Measurements from ENCODE around the gene VWA3B.
"Not testable (repeated sequence)": the region's sequence is repeated elsewhere in the genome, so short reads cannot be mapped to it uniquely, and the experiment has no call there.

Gene VWA3B

GRCh38 chr2:98128556-98129109, 41.7 kb downstream of the VWA3B start:
- no peak overlapping the region for H3K4me3 ChIP-seq (replicated peaks in 1 of 2; ENCODE audit: low read depth in 2 of 2, low read length in 2 of 2)
- no peak for TF ChIP-seq CTCF (IDR thresholded peaks at IDR 0.05; ENCODE audit: low read depth, low read length)
- no peak for DNase-seq (ENCODE audit: low read depth in 2 of 2)

GRCh38 chr2:98130073-98130472, 43.1 kb downstream of the VWA3B start:
- not testable (repeated sequence) for DNase-seq (ENCODE audit: low read depth in 2 of 2); H3K4me3 ChIP-seq (replicated peaks in 1 of 2; ENCODE audit: low read depth in 2 of 2, low read length in 2 of 2)

- H3K4me3 ChIP-seq (replicated peaks in 1 of 2; ENCODE audit: low read depth in 2 of 2, low read length in 2 of 2), result no peak overlapping the region
- no peak for TF ChIP-seq CTCF (IDR thresholded peaks at IDR 0.05; ENCODE audit: low read depth, low read length)
These were observed 47.4 kb downstream of the VWA3B start for GRCh38 chr2:98134172-98135005.

GRCh38 chr2:98137196-98137595, 50.2 kb downstream of the VWA3B start:
- no peak for DNase-seq (ENCODE audit: low read depth in 2 of 2)
- no peak for TF ChIP-seq CTCF (IDR thresholded peaks at IDR 0.05; ENCODE audit: low read depth, low read length)
- H3K4me3 ChIP-seq (replicated peaks in 1 of 2; ENCODE audit: low read depth in 2 of 2, low read length in 2 of 2), result no peak overlapping the region

More at GRCh38 chr2:98134172-98135005, 47.4 kb downstream of the VWA3B start:
- DNase-seq (ENCODE audit: low read depth in 2 of 2), result peak; percentile 7 to 60

- not testable (repeated sequence) for H3K4me3 ChIP-seq (replicated peaks in 1 of 2; ENCODE audit: low read depth in 2 of 2, low read length in 2 of 2); DNase-seq (ENCODE audit: low read depth in 2 of 2)
These were observed 52.0 kb downstream of the VWA3B start for GRCh38 chr2:98138978-98139377.

GRCh38 chr2:98140210-98140609, 53.2 kb downstream of the VWA3B start:
- no peak overlapping the region for H3K4me3 ChIP-seq (replicated peaks in 1 of 2; ENCODE audit: low read depth in 2 of 2, low read length in 2 of 2)
- DNase-seq (ENCODE audit: low read depth in 2 of 2), result peak; percentile 22 to 23
- TF ChIP-seq CTCF (IDR thresholded peaks at IDR 0.05; ENCODE audit: low read depth, low read length), result no peak

GRCh38 chr2:98142106-98142791, 55.3 kb downstream of the VWA3B start:
- no peak overlapping the region for H3K4me3 ChIP-seq (replicated peaks in 1 of 2; ENCODE audit: low read depth in 2 of 2, low read length in 2 of 2)
- TF ChIP-seq CTCF (IDR thresholded peaks at IDR 0.05; ENCODE audit: low read depth, low read length), result no peak
- no peak for DNase-seq (ENCODE audit: low read depth in 2 of 2)
